HG03045 (cell line): ENCODE results near the gene KRT71.

Experiments
- ATAC-seq: cut with Tn5 transposase; IDR thresholded peaks from one replicate; pipeline ENCODE4 v1.9.1; 2021; ENCODE audit warnings: mild to moderate bottlenecking, moderate library complexity; ENCODE audit not compliant: unreplicated experiment

The KRT71 gene

GRCh38 chr12:52575948-52576347, 23.0 kb upstream of the KRT71 start:
- no peak for ATAC-seq

GRCh38 chr12:52575256-52575655, 22.3 kb upstream of the KRT71 start:
- ATAC-seq = no peak

GRCh38 chr12:52573743-52574142, 20.8 kb upstream of the KRT71 start, which contains the start of gene KRT74:
Gene KRT74 (minus strand): TSS chr12:52573843. CDS start chr12:52573777, 66 bp downstream.
- ATAC-seq = no peak

- ATAC-seq = no peak
Observed at GRCh38 chr12:52573306-52573705, 20.4 kb upstream of the KRT71 start.

GRCh38 chr12:52570511-52570910, 17.6 kb upstream of the KRT71 start:
- ATAC-seq = no peak

GRCh38 chr12:52568111-52568510, 15.2 kb upstream of the KRT71 start:
- ATAC-seq = no peak

GRCh38 chr12:52566847-52567291, 13.9 kb upstream of the KRT71 start:
- no peak for ATAC-seq

GRCh38 chr12:52564582-52564981, 11.6 kb upstream of the KRT71 start:
- no peak for ATAC-seq

- ATAC-seq = no peak
Observed at GRCh38 chr12:52561880-52562449, 9.0 kb upstream of the KRT71 start.

- no peak for ATAC-seq
Observed at GRCh38 chr12:52559979-52560378, 7.0 kb upstream of the KRT71 start.

- no peak for ATAC-seq
Observed at GRCh38 chr12:52558781-52559445, 6.0 kb upstream of the KRT71 start.

- no peak for ATAC-seq
Observed at GRCh38 chr12:52557476-52557875, 4.5 kb upstream of the KRT71 start.

GRCh38 chr12:52555577-52555976, 2.6 kb upstream of the KRT71 start:
- ATAC-seq = no peak

GRCh38 chr12:52552055-52552454, 890 bp downstream of the KRT71 start:
- no peak for ATAC-seq

- no peak for ATAC-seq
Observed at GRCh38 chr12:52551216-52551865, 1.6 kb downstream of the KRT71 start.

- ATAC-seq = no peak
Observed at GRCh38 chr12:52546126-52546525, 6.8 kb downstream of the KRT71 start.

GRCh38 chr12:52543985-52544883, 8.7 kb downstream of the KRT71 start:
- ATAC-seq = no peak

GRCh38 chr12:52542785-52543318, 10.1 kb downstream of the KRT71 start:
- no peak for ATAC-seq

GRCh38 chr12:52542157-52542556, 10.8 kb downstream of the KRT71 start:
- ATAC-seq = no peak

- no peak for ATAC-seq
Observed at GRCh38 chr12:52541709-52542108, 11.2 kb downstream of the KRT71 start.

GRCh38 chr12:52540531-52540930, 12.4 kb downstream of the KRT71 start:
- ATAC-seq = no peak
